Neural progenitor cell (in vitro differentiated cells): Measurements from ENCODE around the gene KCNJ14.

Experiments
- EZH2 ChIP-seq: fragments of 200-600 bp; sonication (generic); IDR thresholded peaks from 2 replicates; pipeline ENCODE4 v1.6.1; 2017; ENCODE audit warnings: antibody characterized with exemption, mild to moderate bottlenecking, moderate library complexity
- EZH2phosphoT487 ChIP-seq: fragments of 200-600 bp; sonication (generic); IDR thresholded peaks from 2 replicates; pipeline ENCODE4 v1.6.1; 2017; ENCODE audit warnings: antibody characterized with exemption
- TF ChIP-seq, protein P1 (sequence below): fragments of 200-600 bp; sonication (generic); IDR thresholded peaks from 2 replicates; pipeline ENCODE4 v1.5.1; 2017; ENCODE audit warnings: antibody characterized with exemption, mild to moderate bottlenecking

DNA sequence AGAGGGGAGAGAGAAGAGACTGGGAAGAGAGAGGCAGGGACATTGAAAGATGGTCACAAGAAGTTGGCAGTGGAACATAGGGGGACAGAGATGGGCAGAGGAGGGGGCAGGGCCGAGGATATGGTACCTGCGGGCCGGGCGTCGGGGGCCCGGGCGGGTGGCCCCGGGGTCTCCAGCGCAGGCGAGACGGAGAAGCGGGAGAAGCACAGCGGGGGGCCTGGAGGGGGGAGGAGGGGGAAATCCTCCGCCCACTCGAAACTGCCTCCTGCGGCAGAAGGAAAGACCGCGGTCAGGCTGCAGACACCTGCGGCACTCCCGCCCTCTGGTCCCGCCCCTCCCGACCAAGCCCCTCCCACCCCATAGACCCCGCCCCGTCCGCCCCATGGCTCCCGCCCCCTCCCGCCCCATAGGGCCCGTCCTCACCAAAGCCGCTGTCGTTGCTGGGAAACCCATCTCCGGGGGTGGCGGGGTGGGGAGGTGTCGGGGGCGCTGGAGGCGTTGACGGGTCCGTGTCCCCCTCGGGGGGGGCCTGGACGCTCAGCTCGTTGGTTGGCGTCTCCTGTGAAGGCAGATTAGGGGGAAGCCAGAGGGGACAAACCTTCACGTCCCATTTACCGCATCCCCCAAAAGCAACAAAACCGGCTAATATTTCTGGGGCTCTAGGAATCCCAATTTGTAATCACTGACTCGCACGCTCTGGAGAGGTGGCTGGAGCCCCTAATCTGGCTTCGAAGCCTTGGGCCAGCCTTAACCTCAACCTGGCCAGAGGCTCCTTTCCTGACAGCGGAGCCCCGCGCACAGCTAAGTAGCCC lies 35.8 kb downstream of the KCNJ14 start:
- no peak for TF ChIP-seq EZH2phosphoT487
- TF ChIP-seq EZH2: no peak
- TF ChIP-seq, protein P1, sequence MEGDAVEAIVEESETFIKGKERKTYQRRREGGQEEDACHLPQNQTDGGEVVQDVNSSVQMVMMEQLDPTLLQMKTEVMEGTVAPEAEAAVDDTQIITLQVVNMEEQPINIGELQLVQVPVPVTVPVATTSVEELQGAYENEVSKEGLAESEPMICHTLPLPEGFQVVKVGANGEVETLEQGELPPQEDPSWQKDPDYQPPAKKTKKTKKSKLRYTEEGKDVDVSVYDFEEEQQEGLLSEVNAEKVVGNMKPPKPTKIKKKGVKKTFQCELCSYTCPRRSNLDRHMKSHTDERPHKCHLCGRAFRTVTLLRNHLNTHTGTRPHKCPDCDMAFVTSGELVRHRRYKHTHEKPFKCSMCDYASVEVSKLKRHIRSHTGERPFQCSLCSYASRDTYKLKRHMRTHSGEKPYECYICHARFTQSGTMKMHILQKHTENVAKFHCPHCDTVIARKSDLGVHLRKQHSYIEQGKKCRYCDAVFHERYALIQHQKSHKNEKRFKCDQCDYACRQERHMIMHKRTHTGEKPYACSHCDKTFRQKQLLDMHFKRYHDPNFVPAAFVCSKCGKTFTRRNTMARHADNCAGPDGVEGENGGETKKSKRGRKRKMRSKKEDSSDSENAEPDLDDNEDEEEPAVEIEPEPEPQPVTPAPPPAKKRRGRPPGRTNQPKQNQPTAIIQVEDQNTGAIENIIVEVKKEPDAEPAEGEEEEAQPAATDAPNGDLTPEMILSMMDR: no peak
